CD1c-positive myeloid dendritic cell (primary cell): Measurements from ENCODE around the gene MCEE.
"Not testable (repeated sequence)": the region's sequence is repeated elsewhere in the genome, so short reads cannot be mapped to it uniquely, and the experiment has no call there.

Experiments used
- DNase-seq: peaks from one replicate; pipeline ENCODE4 v3.0.0-alpha.2; 2016; ENCODE audit errors: extremely low spot score

Gene MCEE

GRCh38 chr2:71130152-71130904 is at the start of gene MCEE, which contains the start of gene MPHOSPH10:
Gene MCEE (minus strand): TSS chr2:71130229. CDS start chr2:71130219, 10 bp downstream.
Gene MPHOSPH10 (plus strand): TSS chr2:71130634. CDS start chr2:71130666, 32 bp downstream.
- peak; percentile 94 for DNase-seq

GRCh38 chr2:71178836-71179235 is 48.8 kb upstream of the MCEE start:
- DNase-seq = not testable (repeated sequence)

DNA sequence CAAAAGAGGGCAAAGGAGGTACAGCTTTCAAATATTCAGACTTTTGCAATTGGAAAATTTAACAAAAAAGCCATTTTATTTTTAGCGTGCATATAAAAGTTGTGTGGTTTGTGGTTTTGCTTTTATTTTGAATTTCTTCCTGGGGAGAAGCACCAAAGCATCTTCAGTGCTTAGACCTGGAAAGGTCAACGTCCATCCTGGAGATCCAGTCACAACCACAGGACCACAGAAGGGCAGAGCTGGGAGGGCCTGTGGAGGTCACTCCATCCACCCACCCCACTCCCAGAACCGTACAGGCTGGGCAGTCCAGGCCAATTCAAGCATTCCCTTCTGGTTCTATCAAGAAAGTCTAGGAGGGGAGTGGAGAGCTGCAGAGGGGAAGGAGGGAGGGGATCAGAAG is 44.2 kb upstream of the MCEE start:
- no peak for DNase-seq

- DNase-seq = no peak
Measured at GRCh38 chr2:71173096-71173495, 43.1 kb upstream of the MCEE start.

DNA sequence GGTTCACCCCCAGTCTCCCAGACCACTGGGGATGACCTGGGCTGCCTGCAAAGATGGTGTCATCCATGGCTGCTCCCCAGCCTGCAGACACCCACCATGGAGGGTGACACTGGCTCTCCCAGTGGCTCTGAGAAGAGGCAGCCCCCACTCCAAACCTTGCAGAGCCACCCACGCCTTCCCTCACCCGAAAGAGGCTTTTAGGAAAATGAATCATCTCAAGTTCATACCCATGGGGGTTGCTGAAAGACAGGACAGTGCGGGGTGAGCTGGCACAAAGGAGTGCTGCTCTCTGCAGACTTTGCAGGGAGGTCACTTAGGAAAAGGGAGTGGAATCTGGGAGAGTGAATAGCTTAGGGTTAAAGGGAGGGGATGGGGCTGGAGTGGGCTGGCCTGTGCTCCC is 36.8 kb upstream of the MCEE start:
- no peak for DNase-seq

DNA sequence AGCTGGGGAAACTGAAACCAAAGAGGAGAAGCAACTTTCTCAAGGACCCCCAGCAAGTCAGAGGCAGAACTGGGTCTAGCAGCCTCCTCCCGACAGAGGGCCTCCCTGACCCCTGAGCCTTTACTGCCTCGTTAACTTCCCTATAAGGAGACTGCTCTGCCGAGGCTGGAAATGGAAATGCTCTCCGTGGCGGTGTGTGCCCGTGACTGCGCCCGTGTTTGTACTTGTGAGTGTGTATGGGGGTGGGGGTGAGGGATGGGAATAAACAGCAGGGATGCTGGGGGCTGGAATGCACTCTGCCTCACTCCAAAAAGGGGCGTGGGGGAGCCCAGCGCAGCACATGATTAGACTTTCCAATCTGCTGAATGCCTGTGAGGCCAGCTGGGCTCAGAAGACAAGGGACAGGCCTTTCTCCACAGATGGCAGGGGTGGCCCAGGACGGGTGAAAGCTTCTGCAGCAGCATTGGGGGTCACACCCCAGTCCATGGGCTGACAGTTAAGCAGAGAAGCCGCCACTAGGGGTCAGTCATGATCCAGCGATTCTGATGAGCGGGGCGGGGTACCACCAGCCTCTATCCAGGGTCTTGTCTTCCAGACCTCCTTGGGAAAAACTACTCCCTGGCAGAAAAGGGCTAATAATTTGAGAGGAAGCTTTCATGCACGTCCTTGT is 27.2 kb upstream of the MCEE start:
- DNase-seq = peak; percentile 27

DNA sequence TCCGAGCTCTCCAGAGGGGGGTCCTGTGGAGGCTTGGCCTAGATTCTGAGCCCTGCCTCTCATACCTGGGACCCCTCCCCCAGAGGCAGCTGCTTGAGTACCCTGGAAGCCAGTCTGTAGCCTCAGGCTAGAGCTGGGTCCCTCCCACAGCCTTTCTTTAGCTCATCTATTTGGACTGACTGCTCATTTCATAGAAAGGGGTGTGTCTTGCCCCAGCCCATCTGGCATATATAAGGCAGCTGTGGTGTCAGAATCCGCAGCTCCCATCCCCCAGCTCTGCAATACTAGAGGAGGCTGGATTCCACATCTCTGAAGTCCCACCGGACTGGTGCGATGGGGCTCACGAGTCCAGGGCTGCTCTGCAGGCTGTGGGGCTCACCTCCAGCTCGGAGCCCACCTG is 26.5 kb upstream of the MCEE start:
- no peak for DNase-seq

- DNase-seq = no peak
Measured at GRCh38 chr2:71155846-71156245, 25.8 kb upstream of the MCEE start.

- no peak for DNase-seq
Measured at GRCh38 chr2:71154798-71155197, 24.8 kb upstream of the MCEE start.

DNA sequence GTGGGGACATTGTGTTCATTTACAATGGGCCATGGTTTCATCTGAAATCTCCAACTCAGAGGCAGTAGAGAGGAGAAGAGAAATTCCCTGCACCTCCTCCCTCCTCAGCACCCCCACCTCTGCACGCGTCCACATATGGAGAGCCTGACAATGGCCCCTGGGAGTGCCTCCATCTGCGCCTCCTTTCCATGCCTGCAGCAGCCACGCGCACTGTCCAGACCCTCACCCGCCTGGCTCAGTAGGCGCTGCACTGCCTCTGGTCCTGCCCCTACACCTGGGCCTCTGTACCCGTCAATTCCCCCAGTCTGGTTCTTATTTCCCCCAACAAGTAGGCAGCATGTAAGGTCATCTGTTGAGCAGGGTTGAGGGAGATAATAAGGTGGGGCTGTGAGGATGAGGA is 24.2 kb upstream of the MCEE start:
- DNase-seq = no peak

GRCh38 chr2:71153585-71154224 is 23.7 kb upstream of the MCEE start:
- no peak for DNase-seq

DNA sequence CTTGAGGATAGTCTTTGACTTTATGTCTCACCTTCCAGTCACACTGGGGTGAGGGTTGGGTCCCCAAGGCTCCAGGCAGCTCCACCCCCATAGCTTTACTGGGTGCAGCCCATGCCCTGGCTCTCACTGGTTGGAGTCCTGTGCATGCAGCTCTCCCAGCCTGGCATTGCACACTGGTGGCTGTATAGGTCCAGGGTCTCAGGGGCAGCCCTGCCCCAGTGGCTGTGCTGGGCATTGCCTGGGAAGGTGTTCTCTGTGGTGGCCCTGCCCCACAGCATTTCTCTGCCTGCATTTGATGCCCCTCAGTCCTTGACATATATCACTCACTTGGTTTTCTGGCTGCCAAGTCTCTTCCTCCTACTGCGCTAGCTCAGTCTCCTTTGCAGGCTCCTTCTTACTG is 21.6 kb upstream of the MCEE start:
- DNase-seq = no peak

- DNase-seq = no peak
Measured at GRCh38 chr2:71150082-71150816, 20.2 kb upstream of the MCEE start.

- no peak for DNase-seq
Measured at GRCh38 chr2:71148506-71149063, 18.6 kb upstream of the MCEE start.

GRCh38 chr2:71143782-71144181 is 13.8 kb upstream of the MCEE start:
- DNase-seq = no peak

DNA sequence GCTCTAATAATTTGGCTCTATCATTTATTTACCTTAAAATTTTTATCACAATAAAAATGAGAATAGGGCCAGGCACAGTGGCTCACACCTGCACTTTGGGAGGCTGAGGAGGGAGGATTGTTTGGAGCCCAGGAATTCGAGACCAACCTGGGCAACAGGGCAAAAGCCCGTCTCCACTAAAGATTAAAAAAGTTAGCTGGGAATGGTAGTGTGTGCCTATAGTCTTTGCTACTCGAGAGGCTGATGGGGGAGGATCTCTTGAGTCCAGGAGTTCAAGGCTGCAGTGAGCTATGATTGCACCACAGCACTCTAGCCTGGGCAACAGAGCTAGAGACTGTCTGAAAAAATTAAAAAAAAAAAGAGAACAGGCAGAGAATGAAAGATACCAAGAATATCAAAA is 6.1 kb upstream of the MCEE start:
- no peak for DNase-seq

- no peak for DNase-seq
Measured at GRCh38 chr2:71133603-71134002, 3.6 kb upstream of the MCEE start.

- DNase-seq = not testable (repeated sequence)
Measured at GRCh38 chr2:71131387-71132166, 1.5 kb upstream of the MCEE start.

GRCh38 chr2:71130905-71131244 is 846 bp upstream of the MCEE start:
- DNase-seq = peak; percentile 39

GRCh38 chr2:71129902-71130151 is 202 bp downstream of the MCEE start:
- DNase-seq = peak; percentile 71

- peak; percentile 2 for DNase-seq
Measured at GRCh38 chr2:71129114-71129901, 721 bp downstream of the MCEE start.
